Immature natural killer cell (primary cell): ENCODE measurements around the gene KLF1. TPM values are rescaled to one million over a fixed set of nuclear protein-coding genes. Genes with fewer than 3 reads are reported as not detected.

ENCODE experiments used
- DNase-seq, 3 donors: peaks; one replicate each; pipeline ENCODE4 v3.0.0; 2022; ENCODE audit warnings: mixed read lengths in 1 of 3
- H3K27ac Mint-ChIP-seq, 6 donors: one replicate each; pipeline ENCODE4 v1.8.0; 2020; ENCODE audit warnings: mixed read lengths in 6 of 6, mild to moderate bottlenecking in 5 of 6, inconsistent platforms in 4 of 6, moderate library complexity in 3 of 6
- H3K27me3 Mint-ChIP-seq, 3 donors: one replicate each; pipeline ENCODE4 v1.8.0; 2020 to 2021; ENCODE audit warnings: low read depth in 3 of 3, mild to moderate bottlenecking in 3 of 3, mixed read lengths in 3 of 3, moderate library complexity in 3 of 3, inconsistent platforms in 1 of 3
- H3K36me3 Mint-ChIP-seq, 3 donors: one replicate each; pipeline ENCODE4 v1.8.0; 2020; ENCODE audit warnings: mixed read lengths in 3 of 3, inconsistent platforms in 2 of 3, mild to moderate bottlenecking in 2 of 3
- H3K4me1 Mint-ChIP-seq, 2 donors: one replicate each; pipeline ENCODE4 v1.8.0; 2020; ENCODE audit warnings: inconsistent platforms in 2 of 2, mild to moderate bottlenecking in 2 of 2, mixed read lengths in 2 of 2, moderate library complexity in 1 of 2
- H3K4me3 Mint-ChIP-seq, 5 donors: one replicate each; pipeline ENCODE4 v1.8.0; 2020; ENCODE audit warnings: mild to moderate bottlenecking in 5 of 5, mixed read lengths in 5 of 5, inconsistent platforms in 3 of 5, moderate library complexity in 3 of 5
- H3K9me3 Mint-ChIP-seq, 6 donors: one replicate each; pipeline ENCODE4 v1.8.0; 2020; ENCODE audit warnings: mild to moderate bottlenecking in 6 of 6, mixed read lengths in 6 of 6, inconsistent platforms in 4 of 6, moderate library complexity in 3 of 6
- polyA plus RNA-seq, 3 donors: library from polyadenylated mRNA; unstranded; fragments of 300-500 nt; fragmentation: Illumina TruSeq; gene quantifications; one replicate each; pipeline ENCODE4 v1.2.3, GENCODE V29; 2021

KLF1 gene
- polyA plus RNA-seq, 3 donors from 2014 or later = 0.15 to 1.8 (median 0.20) TPM

GRCh38 chr19:12871681-12872080, 15.3 kb downstream of the KLF1 start:
- Mint-ChIP-seq H3K4me1 (peaks cover 9 to 14% of the 10 kb centered on the region in 2 donors), H3K36me3 (peaks cover 9 to 15% (median 10%) of the 10 kb centered on the region in 3 donors), H3K27ac (no peak overlapping the region), H3K9me3 (no peaks in the 10 kb centered on the region), H3K4me3 (no peak overlapping the region), H3K27me3 (peaks cover 0 to 10% (median 3%) of the 10 kb centered on the region in 3 donors)
- no peak for DNase-seq

GRCh38 chr19:12868540-12869112, 18.4 kb downstream of the KLF1 start:
- no peak for DNase-seq

GRCh38 chr19:12867120-12868099, 19.6 kb downstream of the KLF1 start:
- Mint-ChIP-seq H3K4me3 (peak overlapping the region; percentile 76 to 83 (median 77)), H3K9me3 (no peaks in the 10 kb centered on the region), H3K4me1 (peaks cover 11 to 14% of the 10 kb centered on the region in 2 donors), H3K27ac (peak overlapping the region in 2 of 6 donors; percentile 14 to 56), H3K36me3 (peaks cover 4 to 6% (median 6%) of the 10 kb centered on the region in 3 donors), H3K27me3 (peaks cover 3 to 9% (median 7%) of the 10 kb centered on the region in 3 donors)
- DNase-seq = peak; percentile 66 to 73 (median 69)

More at GRCh38 chr19:12868540-12869112, 18.4 kb downstream of the KLF1 start:
- H3K9me3 Mint-ChIP-seq = no peaks in the 10 kb centered on the region
- peaks cover 3 to 12% (median 5%) of the 10 kb centered on the region in 3 donors for H3K27me3 Mint-ChIP-seq
- H3K27ac Mint-ChIP-seq = no peak overlapping the region
- peaks cover 11 to 14% of the 10 kb centered on the region in 2 donors for H3K4me1 Mint-ChIP-seq
- peak overlapping the region in 3 of 5 donors; percentile 22 to 83 (median 59) for H3K4me3 Mint-ChIP-seq
- H3K36me3 Mint-ChIP-seq = peaks cover 4 to 10% (median 6%) of the 10 kb centered on the region in 3 donors

GRCh38 chr19:12866416-12867119, 20.4 kb downstream of the KLF1 start:
- Mint-ChIP-seq H3K36me3 (no peaks in the 10 kb centered on the region), H3K4me3 (peak overlapping the region; percentile 76 to 83 (median 77)), H3K27me3 (peaks cover 4 to 7% (median 5%) of the 10 kb centered on the region in 3 donors), H3K9me3 (no peaks in the 10 kb centered on the region), H3K27ac (peak overlapping the region in 2 of 6 donors; percentile 24 to 56), H3K4me1 (peaks cover 6 to 9% of the 10 kb centered on the region in 2 donors)
- DNase-seq = no peak

- Mint-ChIP-seq H3K36me3 (no peaks in the 10 kb centered on the region), H3K27ac (peak overlapping the region in 1 of 6 donors; percentile 24), H3K9me3 (no peaks in the 10 kb centered on the region), H3K4me3 (peak overlapping the region in 2 of 5 donors; percentile 56 to 70), H3K4me1 (peaks cover 6 to 9% of the 10 kb centered on the region in 2 donors), H3K27me3 (peaks cover 5 to 10% (median 5%) of the 10 kb centered on the region in 3 donors)
- DNase-seq = no peak
Measured at GRCh38 chr19:12865746-12866415, 21.1 kb downstream of the KLF1 start.

GRCh38 chr19:12864721-12865715, 22.0 kb downstream of the KLF1 start:
- H3K4me1 Mint-ChIP-seq = peaks cover 6 to 9% of the 10 kb centered on the region in 2 donors
- DNase-seq = no peak
- H3K27ac Mint-ChIP-seq = no peak overlapping the region
- no peaks in the 10 kb centered on the region for H3K36me3 Mint-ChIP-seq
- no peaks in the 10 kb centered on the region for H3K9me3 Mint-ChIP-seq
- H3K27me3 Mint-ChIP-seq = peaks cover 5 to 10% (median 5%) of the 10 kb centered on the region in 3 donors
- peak overlapping the region in 1 of 5 donors; percentile 18 for H3K4me3 Mint-ChIP-seq

- H3K36me3 Mint-ChIP-seq = no peaks in the 10 kb centered on the region
- H3K27me3 Mint-ChIP-seq = peaks cover 5 to 10% (median 5%) of the 10 kb centered on the region in 3 donors
- no peak overlapping the region for H3K27ac Mint-ChIP-seq
- DNase-seq = no peak
- no peak overlapping the region for H3K4me3 Mint-ChIP-seq
- H3K4me1 Mint-ChIP-seq = peaks cover 6 to 9% of the 10 kb centered on the region in 2 donors
- no peaks in the 10 kb centered on the region for H3K9me3 Mint-ChIP-seq
Measured at GRCh38 chr19:12864143-12864542, 22.9 kb downstream of the KLF1 start.

- Mint-ChIP-seq H3K9me3 (peaks cover 0 to 14% (median 2%) of the 10 kb centered on the region in 6 donors), H3K36me3 (peaks cover 0 to 3% (median 0%) of the 10 kb centered on the region in 3 donors), H3K27ac (no peak overlapping the region), H3K4me1 (no peaks in the 10 kb centered on the region), H3K27me3 (peaks cover 3 to 7% (median 5%) of the 10 kb centered on the region in 3 donors), H3K4me3 (no peak overlapping the region)
- DNase-seq = no peak
Measured at GRCh38 chr19:12859546-12859945, 27.5 kb downstream of the KLF1 start.

GRCh38 chr19:12858041-12858928, 28.7 kb downstream of the KLF1 start:
- no peaks in the 10 kb centered on the region for H3K4me1 Mint-ChIP-seq
- H3K27me3 Mint-ChIP-seq = peaks cover 1 to 7% (median 4%) of the 10 kb centered on the region in 3 donors
- peaks cover 0 to 14% (median 2%) of the 10 kb centered on the region in 6 donors for H3K9me3 Mint-ChIP-seq
- no peak for DNase-seq
- no peak overlapping the region for H3K27ac Mint-ChIP-seq
- H3K4me3 Mint-ChIP-seq = no peak overlapping the region
- peaks cover 0 to 3% (median 0%) of the 10 kb centered on the region in 3 donors for H3K36me3 Mint-ChIP-seq

GRCh38 chr19:12856653-12857052, 30.3 kb downstream of the KLF1 start:
- Mint-ChIP-seq H3K9me3 (peaks cover 0 to 14% (median 2%) of the 10 kb centered on the region in 6 donors), H3K27ac (no peak overlapping the region), H3K27me3 (peaks cover 1 to 6% (median 4%) of the 10 kb centered on the region in 3 donors), H3K4me1 (no peaks in the 10 kb centered on the region), H3K4me3 (no peak overlapping the region), H3K36me3 (peaks cover 0 to 3% (median 0%) of the 10 kb centered on the region in 3 donors)
- no peak for DNase-seq
